T1000 (cell line): ENCODE measurements around the gene RHOC.

Experiments used
- DNase-seq: peaks from one replicate; lab custom pipeline; 2025; ENCODE audit warnings: mixed read lengths; lab: John Stamatoyannopoulos, UW

The RHOC gene

DNA sequence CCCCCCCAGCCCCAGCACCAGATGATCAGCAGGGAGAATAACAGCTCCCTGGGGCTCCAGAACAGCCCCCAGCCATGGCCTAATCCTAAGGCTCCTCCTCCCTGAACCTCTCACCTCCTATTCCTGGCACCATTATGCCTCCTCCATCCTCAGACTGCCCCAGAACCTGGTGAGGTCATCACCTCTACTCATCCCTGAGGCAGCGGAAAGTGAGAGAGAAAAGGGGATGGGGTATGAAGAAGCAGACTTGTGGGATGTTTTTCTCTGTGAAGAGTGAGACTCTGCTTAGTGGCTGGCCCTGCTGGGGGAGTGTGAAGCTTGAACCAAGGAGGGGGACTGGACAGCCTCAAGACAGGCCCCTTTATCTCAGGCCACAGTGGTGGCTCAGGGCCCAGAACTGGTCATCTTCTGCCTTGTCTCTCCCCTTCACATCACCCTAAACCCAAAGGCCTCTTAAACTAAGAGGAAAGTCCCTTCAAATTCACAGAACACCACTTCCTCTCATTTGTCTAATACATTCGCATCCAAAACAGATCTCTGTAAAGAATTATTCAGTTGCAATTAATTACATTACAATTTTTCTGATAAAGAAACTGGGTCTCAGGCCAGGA lies 10.4 kb upstream of the RHOC start:
- no peak for DNase-seq

DNA sequence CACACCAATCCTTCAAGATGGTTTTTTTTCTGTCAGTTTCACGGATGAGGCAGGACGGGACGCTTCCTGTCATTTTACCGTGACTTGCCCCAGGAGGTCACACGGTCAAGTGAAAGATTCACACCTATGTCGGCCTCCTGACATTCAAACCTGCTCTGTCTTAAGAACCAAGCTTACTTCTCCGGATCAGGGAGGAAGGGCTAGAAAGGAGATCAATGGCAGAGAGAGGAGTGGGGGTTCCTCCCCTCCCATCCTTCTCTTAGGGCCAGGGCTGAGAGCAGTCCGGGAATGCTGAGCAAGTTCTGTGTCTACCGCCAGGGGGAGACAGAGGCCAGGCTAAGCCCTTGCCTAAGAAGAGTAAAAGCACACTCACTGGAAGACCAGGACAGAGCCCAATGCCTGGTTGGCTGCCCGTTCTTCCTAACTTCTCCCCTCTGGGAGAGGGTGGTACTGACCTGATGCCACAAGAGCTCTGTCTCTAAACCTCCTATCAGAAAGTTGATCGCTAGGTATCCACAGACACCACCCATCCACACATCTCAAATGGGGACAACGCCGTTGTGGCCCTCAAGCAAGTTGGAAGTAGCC lies 9.3 kb upstream of the RHOC start:
- DNase-seq = peak; percentile 83

GRCh38 chr1:112715264-112716053 lies 8.5 kb upstream of the RHOC start, which contains the start of gene PPM1J:
PPM1J (minus strand) TSS chr1:112715332; CDS start chr1:112715301, 31 bp downstream.
- DNase-seq = peak; percentile 97

DNA sequence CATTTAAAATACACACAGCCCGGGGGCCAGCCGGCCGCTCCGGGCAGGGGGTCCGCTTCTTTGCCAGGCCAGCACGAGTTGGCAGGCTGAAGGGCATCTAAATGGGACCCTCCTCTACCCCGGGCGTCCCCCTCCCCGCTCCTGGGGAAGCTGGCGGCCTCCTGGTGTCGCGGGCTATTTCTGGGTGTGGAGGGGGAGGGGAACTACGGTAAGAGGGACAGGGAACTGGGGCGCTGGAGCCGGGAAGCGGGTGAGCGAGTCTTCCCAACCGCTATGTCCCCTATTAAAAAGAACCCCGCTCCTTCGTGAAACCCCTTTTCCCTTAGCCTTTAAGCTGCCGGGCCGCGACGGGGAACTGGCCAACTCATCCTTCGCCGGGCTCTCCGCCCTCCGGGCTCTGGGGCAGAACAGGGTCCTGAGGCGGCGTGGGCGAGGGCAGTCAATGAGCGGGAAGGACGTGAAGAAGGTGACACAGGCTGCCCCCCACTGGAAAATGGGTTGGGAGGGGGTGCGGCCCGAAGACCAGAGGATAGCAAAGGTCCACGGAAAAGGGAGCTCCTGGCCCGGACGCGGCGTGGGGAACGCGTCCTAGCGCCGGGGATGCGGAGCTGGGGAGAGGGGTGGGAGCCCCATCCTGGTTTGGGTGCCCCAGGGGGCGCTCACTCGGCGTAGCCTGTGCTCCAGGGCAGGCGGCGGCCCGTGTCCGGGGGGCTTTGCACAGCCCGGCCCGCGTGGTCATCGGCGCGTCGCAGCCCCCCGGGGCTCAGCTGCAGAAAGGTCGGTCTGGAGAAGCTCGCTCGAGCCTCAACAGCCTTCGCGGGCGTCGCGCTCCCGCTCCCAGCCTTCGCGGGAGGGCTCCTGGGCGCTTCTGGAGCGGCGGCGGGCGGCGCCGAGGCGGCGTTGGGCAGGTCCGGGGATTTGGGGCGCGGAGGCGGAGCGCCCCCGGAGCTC lies 7.7 kb upstream of the RHOC start:
- no peak for DNase-seq

DNA sequence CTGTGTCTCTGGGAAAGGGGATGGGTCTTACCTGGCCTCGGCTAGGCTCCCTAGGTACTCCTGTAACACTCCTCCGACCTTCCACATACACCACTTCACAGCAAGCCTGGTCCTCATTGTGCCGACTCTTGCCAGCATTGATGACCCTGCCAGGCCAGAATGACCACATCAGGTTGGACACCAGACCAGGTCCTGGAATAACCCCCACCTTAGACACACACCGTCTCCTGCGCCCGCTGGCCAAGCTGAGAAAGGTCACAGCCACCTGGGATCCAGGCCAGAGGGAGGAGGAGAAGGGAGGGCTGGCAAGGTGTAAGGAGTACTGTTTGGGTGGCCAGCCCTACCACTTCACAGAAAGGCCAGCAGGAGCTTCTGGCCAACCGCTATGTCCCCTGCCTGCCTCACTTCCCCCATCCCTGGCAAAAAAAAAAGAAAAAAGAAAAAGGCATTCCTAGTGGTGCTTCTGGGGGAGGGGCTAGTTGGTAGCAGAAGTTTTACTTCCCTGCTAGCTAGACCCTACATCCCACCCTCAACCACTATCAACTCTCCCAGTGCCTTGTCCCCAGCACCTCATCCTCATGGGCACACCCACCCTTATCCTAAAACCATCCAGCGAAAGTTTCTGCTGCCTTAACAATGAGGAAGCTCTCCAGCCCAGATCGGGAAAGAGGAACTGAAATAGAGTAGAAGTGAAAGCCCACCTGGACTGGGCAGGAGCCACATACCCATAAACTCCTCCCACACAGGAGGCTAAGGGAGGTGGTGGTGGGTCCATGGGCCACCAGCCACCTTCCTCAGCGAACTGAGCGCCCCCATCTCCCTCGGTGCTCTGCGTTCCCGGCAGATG lies 6.8 kb upstream of the RHOC start:
- no peak for DNase-seq

GRCh38 chr1:112712701-112713128 lies 5.8 kb upstream of the RHOC start:
- no peak for DNase-seq

- DNase-seq = no peak
Measured at GRCh38 chr1:112712191-112712590, 5.3 kb upstream of the RHOC start.

GRCh38 chr1:112711670-112712069 lies 4.7 kb upstream of the RHOC start:
- DNase-seq = no peak

DNA sequence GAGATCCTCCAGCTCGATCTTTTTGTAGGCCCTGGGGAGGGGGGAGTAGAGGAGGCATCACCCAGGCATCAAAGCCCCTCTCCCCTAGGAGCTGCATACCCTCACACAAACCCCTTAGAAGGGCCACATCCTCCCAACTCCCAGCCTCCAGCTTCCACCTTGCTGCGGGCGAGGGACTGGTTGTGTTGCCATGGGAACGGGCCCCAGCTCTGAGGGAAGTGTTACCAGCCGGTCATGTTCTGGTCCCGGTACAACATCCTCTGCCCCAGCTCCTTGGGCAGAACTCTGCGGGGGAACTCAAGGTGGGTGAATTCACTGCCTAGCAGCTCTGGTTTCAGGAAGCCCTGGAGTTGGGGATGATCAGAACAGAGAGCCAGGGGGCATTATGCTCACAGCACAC lies 4.1 kb upstream of the RHOC start:
- no peak for DNase-seq

DNA sequence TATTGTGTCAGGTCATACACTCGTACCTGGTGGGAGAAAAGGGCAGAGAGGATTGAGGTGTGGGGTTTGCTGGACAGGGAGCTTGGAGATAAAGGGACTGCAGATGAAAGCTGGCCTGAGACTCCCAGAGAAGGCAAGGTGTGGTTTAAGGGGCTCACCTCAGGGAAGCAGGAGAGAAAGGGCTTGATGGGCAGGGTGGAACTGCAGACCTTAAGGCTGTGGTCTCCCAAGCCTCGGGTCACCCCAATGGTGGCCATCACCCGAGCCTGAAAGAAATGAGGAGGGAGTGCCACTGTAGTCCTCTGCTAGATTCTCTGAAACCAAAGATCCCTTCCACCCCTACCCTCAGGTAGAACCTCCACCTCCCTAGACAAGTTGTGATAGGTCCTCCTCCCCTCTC lies 3.7 kb upstream of the RHOC start:
- no peak for DNase-seq

DNA sequence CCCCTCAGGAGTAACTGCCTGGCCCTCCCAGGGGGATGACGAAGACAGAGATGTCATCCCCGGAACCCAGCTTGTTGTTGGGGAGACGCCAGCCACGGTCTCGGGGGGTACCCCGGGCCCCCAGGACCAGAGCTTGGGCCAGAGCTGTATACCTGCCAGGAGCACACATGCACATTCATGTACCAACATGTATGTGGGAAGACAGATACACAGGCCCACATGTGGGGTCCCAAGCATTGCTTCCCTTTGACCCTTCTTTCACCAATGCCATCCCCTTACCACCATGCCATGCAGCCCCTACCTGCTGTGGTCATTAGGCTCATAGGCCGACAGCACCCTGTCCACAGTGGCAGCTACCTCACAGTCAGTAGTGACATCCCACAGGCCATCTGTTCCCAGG lies 3.2 kb upstream of the RHOC start:
- DNase-seq = no peak

GRCh38 chr1:112708489-112708888 lies 1.6 kb upstream of the RHOC start:
- DNase-seq = no peak

GRCh38 chr1:112708002-112708448 lies 1.1 kb upstream of the RHOC start:
- DNase-seq = no peak

GRCh38 chr1:112707221-112708001 lies 484 bp upstream of the RHOC start:
- peak; percentile 87 for DNase-seq

- peak; percentile 85 for DNase-seq
Measured at GRCh38 chr1:112704934-112705627, 1.8 kb downstream of the RHOC start.

DNA sequence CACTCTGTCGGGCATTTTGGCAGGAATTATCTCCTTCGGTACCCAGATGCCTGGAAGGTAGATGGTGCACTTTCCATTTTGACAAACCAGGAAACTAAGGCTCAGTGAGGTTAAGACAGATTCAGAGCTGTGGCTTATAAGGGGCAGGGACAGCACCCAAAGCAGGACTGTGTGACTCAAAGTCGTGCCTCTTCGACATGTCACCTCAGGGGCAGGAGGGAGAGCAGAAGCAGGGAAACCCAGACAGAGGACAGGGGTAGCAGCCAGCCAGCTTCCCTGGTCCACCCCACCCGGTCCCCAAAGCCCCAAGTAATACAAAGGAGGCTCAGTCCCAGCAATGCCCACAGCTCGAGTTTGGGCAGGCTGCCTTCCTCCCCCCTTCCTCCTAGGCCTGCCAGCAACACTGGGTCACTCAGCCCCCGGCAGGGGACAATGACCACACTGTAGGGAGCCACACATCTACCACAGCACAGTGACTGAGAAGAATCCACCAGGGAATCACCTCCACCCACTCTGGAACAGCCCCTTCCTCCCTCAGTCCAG lies 2.5 kb downstream of the RHOC start:
- DNase-seq = no peak

DNA sequence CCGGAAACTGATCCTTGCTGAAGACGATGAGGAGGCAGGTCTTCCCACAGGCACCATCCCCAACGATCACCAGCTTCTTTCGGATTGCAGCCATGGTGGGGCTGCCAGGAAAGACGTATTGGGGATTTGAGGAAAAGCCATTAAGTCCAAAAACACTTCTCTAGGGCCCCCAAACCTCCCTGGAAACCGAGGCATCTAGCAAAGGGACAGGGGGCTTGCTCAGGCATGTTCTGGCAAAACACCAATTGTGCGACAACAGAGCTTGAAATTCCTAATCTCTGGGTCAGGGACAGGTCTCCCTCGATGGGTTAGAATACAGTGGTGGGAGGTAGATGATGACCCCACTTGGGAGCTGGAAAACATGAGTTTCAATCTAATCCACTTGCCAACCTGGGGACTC lies 3.2 kb downstream of the RHOC start:
- DNase-seq = no peak

- DNase-seq = no peak
Measured at GRCh38 chr1:112702420-112703261, 4.3 kb downstream of the RHOC start.

DNA sequence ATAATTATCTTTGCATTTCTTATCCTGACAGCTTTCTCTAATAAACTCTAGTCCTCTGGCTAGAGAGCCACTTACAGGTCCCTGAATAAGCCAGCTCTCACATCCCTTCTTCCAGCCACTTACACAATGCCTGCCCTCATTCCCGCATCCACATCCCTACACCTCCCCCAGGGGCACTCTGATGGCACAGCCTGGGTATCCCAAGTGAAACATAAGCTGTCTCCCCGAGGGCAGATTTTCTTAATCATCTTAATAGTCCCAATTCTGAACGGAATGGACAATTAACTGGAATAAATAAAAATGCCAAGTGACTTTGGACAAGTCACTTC lies 4.9 kb downstream of the RHOC start:
- DNase-seq = no peak
